GM12874 (cell line): Measurements from ENCODE around the gene GPC3.

ENCODE experiments used
- CTCF ChIP-seq: IDR thresholded peaks from 2 replicates; pipeline ENCODE4 v1.5.1; 2011; ENCODE audit warnings: low read depth, mild to moderate bottlenecking, control low read depth, low read length, moderate library complexity; ENCODE audit not compliant: insufficient read depth

Gene GPC3

DNA sequence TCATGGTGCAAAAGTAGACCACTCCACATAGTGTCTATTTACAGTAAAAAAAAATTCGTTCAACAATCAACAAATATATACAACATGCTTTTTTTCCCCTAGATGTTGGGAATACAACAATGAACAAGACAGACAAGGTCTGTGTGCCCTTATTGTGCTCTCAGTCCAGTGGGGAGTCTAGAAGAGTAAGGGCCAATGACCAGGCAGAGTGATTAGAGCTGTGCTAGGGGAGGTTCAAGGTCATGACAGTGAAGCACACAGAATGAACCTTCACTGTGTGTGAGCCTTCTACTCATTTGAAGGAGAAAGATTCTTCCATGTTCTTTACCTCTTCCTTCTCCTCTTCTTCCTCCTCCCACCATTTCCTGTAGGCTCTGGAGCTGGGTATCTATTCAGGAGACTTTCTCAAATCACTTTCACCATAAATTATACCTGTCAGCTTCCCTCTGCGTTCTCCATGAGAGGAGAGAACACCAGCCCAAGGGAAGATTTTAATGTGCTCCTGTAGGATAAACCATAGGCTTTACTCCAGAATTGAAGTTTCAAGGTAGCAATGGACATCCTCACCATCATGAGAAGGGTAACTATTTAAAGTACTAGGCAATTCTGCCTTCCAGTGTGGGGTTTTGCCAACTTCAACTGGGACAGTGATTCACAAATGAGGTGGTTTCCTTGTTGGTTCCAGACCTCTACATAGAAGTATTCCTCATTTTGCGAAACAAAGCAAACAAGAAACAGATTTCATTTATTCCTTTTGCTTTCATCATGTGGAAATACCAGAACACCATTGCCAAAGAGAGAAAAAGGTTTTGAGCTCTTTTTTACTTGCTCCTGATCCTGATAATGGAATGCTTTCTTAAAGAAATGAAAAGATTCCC, 323.2 kb downstream of the GPC3 start:
- TF ChIP-seq CTCF: no peak

DNA sequence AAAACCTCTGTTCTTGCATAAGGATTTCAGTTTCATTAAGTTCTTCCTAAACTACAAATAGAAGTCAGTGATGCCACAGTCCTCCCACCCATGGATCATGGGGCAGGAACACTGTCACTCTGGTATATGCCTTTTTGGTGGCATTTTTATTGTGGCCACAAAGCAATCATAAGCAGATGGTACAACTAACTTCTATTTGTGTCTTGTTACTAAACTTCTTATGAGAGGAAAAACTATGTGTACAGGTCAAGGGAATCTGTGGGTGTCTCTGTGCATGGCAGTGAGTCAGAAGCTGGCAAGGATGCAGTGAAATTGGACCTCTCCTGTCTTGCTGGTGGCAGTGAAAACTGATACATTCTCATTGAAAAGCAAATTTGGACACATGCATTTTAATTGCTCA, 325.1 kb downstream of the GPC3 start:
- no peak for TF ChIP-seq CTCF

DNA sequence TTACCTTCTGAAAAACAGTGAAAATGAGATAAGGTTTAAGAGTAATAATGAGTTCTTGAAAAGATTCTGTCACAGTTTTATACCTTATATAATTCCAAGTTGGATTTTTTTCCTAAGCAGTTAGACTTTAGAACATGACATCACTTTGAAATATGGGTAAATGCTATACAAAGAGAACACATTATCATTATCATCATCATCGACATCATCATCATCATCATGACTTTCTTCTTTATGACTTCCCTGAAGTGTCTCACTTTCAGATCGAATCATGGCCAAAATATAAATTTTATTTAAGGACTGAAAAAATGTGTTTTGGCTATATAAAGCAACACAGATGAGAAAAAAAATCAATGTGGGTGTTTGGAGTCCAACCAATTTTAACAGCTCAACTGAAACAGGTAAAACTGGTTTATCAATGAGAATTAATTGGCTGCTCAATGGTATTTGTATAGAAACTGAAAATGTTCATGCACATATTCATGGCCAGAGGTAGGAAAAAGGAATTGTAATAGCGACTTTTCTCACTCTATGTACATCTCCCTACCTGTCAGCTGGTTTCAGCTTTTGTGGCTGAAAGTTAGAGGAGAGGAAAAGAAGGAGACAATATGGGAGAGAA, 327.0 kb downstream of the GPC3 start:
- TF ChIP-seq CTCF: no peak

GRCh38 chrX:133655275-133656265, 329.8 kb downstream of the GPC3 start:
- no peak for TF ChIP-seq CTCF

- TF ChIP-seq CTCF: no peak
Observed at GRCh38 chrX:133654811-133655210, 330.6 kb downstream of the GPC3 start.

DNA sequence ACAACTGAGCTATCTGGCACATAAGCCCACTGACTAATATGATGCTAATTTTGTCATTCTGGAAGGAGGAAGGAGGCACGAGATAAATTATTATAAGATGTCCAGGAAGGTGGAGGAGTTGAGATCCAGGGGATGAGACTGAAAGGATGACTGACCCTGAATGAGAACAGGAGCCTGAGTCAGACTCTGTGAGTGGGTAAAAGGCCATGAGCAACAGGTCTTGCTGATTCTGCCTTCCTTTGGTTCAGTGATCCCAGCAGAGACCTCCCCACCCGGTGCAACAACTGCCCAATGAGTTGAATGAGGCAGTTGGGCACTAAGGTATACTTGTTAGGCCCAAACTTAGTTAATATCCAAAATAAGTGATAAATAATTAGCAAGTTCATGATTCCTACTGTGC, 332.0 kb downstream of the GPC3 start:
- no peak for TF ChIP-seq CTCF

DNA sequence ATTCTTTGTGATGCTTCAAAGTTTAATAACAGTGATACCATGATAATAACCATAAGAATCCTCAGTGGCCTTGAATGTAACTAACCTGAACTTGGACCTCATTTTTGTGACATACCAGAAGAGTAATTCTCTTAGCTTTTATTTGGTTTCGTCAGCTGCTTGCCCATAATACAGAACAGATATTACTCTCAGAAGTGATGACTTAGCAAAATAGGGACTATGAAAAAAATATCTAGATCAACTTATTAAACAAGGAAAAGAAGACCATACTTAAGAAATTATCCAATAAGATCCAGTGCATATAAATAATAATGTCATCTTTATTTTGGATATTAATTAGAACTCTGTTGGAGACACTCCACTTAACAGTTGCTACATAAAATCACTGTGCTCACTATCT, 333.2 kb downstream of the GPC3 start:
- no peak for TF ChIP-seq CTCF
